Ovary (tissue), 3 donors: ENCODE measurements around the gene BIN1.

Experiments
- CTCF ChIP-seq, 3 donors: fragments of 450-650 bp in 2 of 3; fragments of 200-600 bp in 1 of 3; IDR thresholded peaks; one replicate each; pipeline versions ENCODE4 v1.5.1 to v1.8.0; 2016 to 2022; ENCODE audit warnings: antibody characterized with exemption in 3 of 3, mild to moderate bottlenecking in 1 of 3
- POLR2A ChIP-seq: fragments of 450-650 bp; IDR thresholded peaks from one replicate; pipeline ENCODE4 v1.6.1; 2017; ENCODE audit warnings: antibody characterized with exemption, mild to moderate bottlenecking, moderate library complexity
- donor health status: DM: no; HTN: no; CAD: no.

- TF ChIP-seq CTCF (IDR thresholded peaks at IDR 0.05) (no peak), POLR2A (no peak)
Observed at GRCh38 chr2:127080938-127081755, 25.8 kb downstream of the BIN1 start.
